Heart right ventricle (tissue), 16 donors: Measurements from ENCODE around the gene BMERB1. TPM values are rescaled to one million over a fixed set of nuclear protein-coding genes. Genes with fewer than 3 reads are reported as not detected.

Source experiments
- ATAC-seq, 8 donors: fragments of 200-7000 bp; cut with Tn5 transposase; one replicate each; pipeline ENCODE4 v1.9.1; 2020; ENCODE audit warnings: mild to moderate bottlenecking in 8 of 8, moderate library complexity in 8 of 8, moderate number of reproducible peaks in 1 of 8
- DNase-seq, 2 donors: peaks; one replicate each; pipeline ENCODE4 v3.0.0-alpha.2; 2020
- H3K27ac ChIP-seq, 10 donors: fragments of 200-600 bp; sonication (generic) in 2 of 10; one replicate each; pipeline versions ENCODE4 v1.5.0 to v1.8.0; 2020 to 2022; ENCODE audit warnings: mild to moderate bottlenecking in 3 of 10
- H3K27me3 ChIP-seq, 7 donors: fragments of 200-600 bp; one replicate each; pipeline ENCODE4 v1.8.0; 2021 to 2022; ENCODE audit warnings: mild to moderate bottlenecking in 2 of 7
- H3K36me3 ChIP-seq, 9 donors: fragments of 200-600 bp; sonication (generic) in 1 of 9; one replicate each; pipeline versions ENCODE4 v1.5.0 to v1.8.0; 2020 to 2022; ENCODE audit warnings: mild to moderate bottlenecking in 2 of 9
- H3K4me1 ChIP-seq, 9 donors: fragments of 200-600 bp; sonication (generic) in 1 of 9; one replicate each; pipeline versions ENCODE4 v1.5.0 to v1.8.0; 2020 to 2022; ENCODE audit warnings: mild to moderate bottlenecking in 4 of 9
- H3K4me3 ChIP-seq, 10 donors: fragments of 200-600 bp; sonication (generic) in 2 of 10; one replicate each; pipeline versions ENCODE4 v1.5.0 to v1.8.0; 2020 to 2022; ENCODE audit warnings: mild to moderate bottlenecking in 7 of 10, moderate library complexity in 2 of 10
- H3K9me3 ChIP-seq, 11 donors: fragments of 200-600 bp in 10 of 11; sonication (generic) in 2 of 11; one replicate each; pipeline versions ENCODE4 v1.5.0 to v1.8.0; 2013 to 2022; ENCODE audit warnings: mild to moderate bottlenecking in 2 of 11, control low read depth in 1 of 11, moderate library complexity in 1 of 11
- CTCF ChIP-seq, 9 donors: fragments of 200-600 bp; sonication (generic) in 2 of 9; IDR thresholded peaks; one replicate each; pipeline versions ENCODE4 v1.5.0 to v1.8.0; 2021 to 2022; ENCODE audit warnings: antibody characterized with exemption in 9 of 9, mild to moderate bottlenecking in 5 of 9, moderate library complexity in 1 of 9
- WGBS, 2 donors: extraction: QIAGEN DNeasy Blood & Tissue Kit; methylation state at CpG; one replicate each; pipeline ENCODE4 v1.1.7; 2013; ENCODE audit warnings: inconsistent platforms in 1 of 2; 5-methylcytosine and 5-hydroxymethylcytosine counted together
- intact Hi-C, 10 donors: fragments of 100-400 bp; cut with DNase I; formaldehyde crosslinking; loops; one replicate each; pipeline versions ENCODE4 v1.11.1 to v1.14.2; 2022
- polyA plus RNA-seq, 2 donors: library from polyadenylated mRNA; stranded (reverse); fragments of 200-250 nt; gene quantifications; one replicate each; pipeline ENCODE4 v1.2.3, GENCODE V29; 2013
- total RNA-seq, 10 donors: library from RNA; stranded (reverse); fragmentation: NEBNext Ultra II Directional in 3 of 10; extraction: Animal tissue kit (Norgen Biotek cat#: 25700) in 3 of 10; gene quantifications; one replicate each; pipeline versions ENCODE4 v1.2.1 to v1.2.4, GENCODE V29; 2021 to 2023
- donor health status: Arrhythmogenic right ventricular cardiomyopathy.
- donor health status: ischemic (EF 13 %, LVEDD 7.1; RV severe dilation, severe dysfunction).
- donor health status: healthy with polysubstance abuse.
- donor health status: DM: no; HTN: yes; CAD: no.
- donor health status: DM: no; HTN: no; CAD: no.
- donor health status: ischemic (EF 25% LVEDD 6.9; RV normal size, moderate dysfunction).
- donor health status: ischemic (EF 25% LVEDD 5.7; RV mildly dilated, moderate dysfunction).
- donor health status: healthy.
- donor health status: DM: yes; HTN: yes; CAD: no.
- donor health status: Ischemic cardiomyopathy.
- donor health status: ischemic (EF 35%, LVEDD 5.7; RV mildly dilated, moderate dysfunction).
- donor health status: nonischemic (EF 11% LVEDD 7.7; RV severe dilation, severe dysfunction).
- donor health status: DM: yes; HTN: yes; CAD: no.
- donor health status: PGD.
- donor health status: ischemic (EF 29% LVEDD 5.4; RV normal size, mild dysfunction).
- donor health status: nonischemic (EF 23%, LVEDD 6.1; RV moderate dilation, normal function).

The BMERB1 gene
- total and polyA plus RNA-seq, 12 donors = 16.5 to 121 (median 78.9) TPM

GRCh38 chr16:15533386-15533785 is 99.0 kb downstream of the BMERB1 start:
- TF ChIP-seq CTCF (IDR thresholded peaks at IDR 0.05) = no peak
- Histone ChIP-seq H3K4me1 (peaks cover 0 to 4% (median 0%) of the 10 kb centered on the region in 9 donors), H3K27me3 (no peaks in the 10 kb centered on the region), H3K36me3 (peaks cover 0 to 10% (median 0%) of the 10 kb centered on the region in 9 donors), H3K4me3 (no peak overlapping the region), H3K9me3 (no peaks in the 10 kb centered on the region), H3K27ac (no peak overlapping the region)
- no peak for ATAC-seq
- no peak for DNase-seq
- WGBS, 2 donors = 66 to 73% methylated on average over 4 of the region's 4 CpGs
- intact Hi-C loops = loop anchor here in 1 of 10 donors (10.0 kb wide), 1 partner anchor 161 kb away; no protein-coding TSS in a partner anchor

GRCh38 chr16:15535772-15536171 is 101.4 kb downstream of the BMERB1 start:
- no peak overlapping the region for H3K4me3 ChIP-seq
- no peak for TF ChIP-seq CTCF (IDR thresholded peaks at IDR 0.05)
- WGBS, 2 donors = 74 to 81% methylated on average over 6 of the region's 6 CpGs
- intact Hi-C loops = loop anchor here in 1 of 10 donors (10.0 kb wide), 1 partner anchor 159 kb away; no protein-coding TSS in a partner anchor
- no peaks in the 10 kb centered on the region for H3K4me1 ChIP-seq
- H3K27me3 ChIP-seq = no peaks in the 10 kb centered on the region
- DNase-seq (no peak), ATAC-seq (no peak)
- H3K27ac ChIP-seq = no peak overlapping the region
- peaks cover 0 to 10% (median 0%) of the 10 kb centered on the region in 9 donors for H3K36me3 ChIP-seq
- no peaks in the 10 kb centered on the region for H3K9me3 ChIP-seq

- WGBS, 2 donors = 83 to 88% methylated on average over 7 of the region's 7 CpGs
- no peak for DNase-seq
- no peak overlapping the region for H3K4me3 ChIP-seq
- no peak for TF ChIP-seq CTCF (IDR thresholded peaks at IDR 0.05)
- no peaks in the 10 kb centered on the region for H3K4me1 ChIP-seq
- intact Hi-C loops = loop anchor here in 1 of 10 donors (10.0 kb wide), 1 partner anchor 158 kb away; no protein-coding TSS in a partner anchor
- H3K9me3 ChIP-seq = no peaks in the 10 kb centered on the region
- no peak overlapping the region for H3K27ac ChIP-seq
- peaks cover 0 to 10% (median 0%) of the 10 kb centered on the region in 9 donors for H3K36me3 ChIP-seq
- no peak for ATAC-seq
- H3K27me3 ChIP-seq = no peaks in the 10 kb centered on the region
Observed at GRCh38 chr16:15536843-15537242, 102.5 kb downstream of the BMERB1 start.

GRCh38 chr16:15538507-15538906 is 104.1 kb downstream of the BMERB1 start:
- H3K4me1 ChIP-seq = no peaks in the 10 kb centered on the region
- no peak for TF ChIP-seq CTCF (IDR thresholded peaks at IDR 0.05)
- H3K9me3 ChIP-seq = peaks cover 0 to 12% (median 0%) of the 10 kb centered on the region in 11 donors
- no peak for DNase-seq
- H3K27me3 ChIP-seq = no peaks in the 10 kb centered on the region
- WGBS, 2 donors = 84 to 87% methylated on average over 5 of the region's 5 CpGs
- no peak overlapping the region for H3K4me3 ChIP-seq
- intact Hi-C loops = loop anchor here in 1 of 10 donors (10.0 kb wide), 1 partner anchor 156 kb away; no protein-coding TSS in a partner anchor
- no peak for ATAC-seq
- no peak overlapping the region for H3K27ac ChIP-seq
- peaks cover 0 to 10% (median 0%) of the 10 kb centered on the region in 9 donors for H3K36me3 ChIP-seq
